SU-DHL-6 (cell line): ENCODE results near the gene MED7.
"Not testable (repeated sequence)": the region's sequence is repeated elsewhere in the genome, so short reads cannot be mapped to it uniquely, and the experiment has no call there.

Experiments
- H2AFZ ChIP-seq: fragments of 200-600 bp; sonication (generic); 2 replicates; pipeline ENCODE4 v1.6.1; 2014; ENCODE audit warnings: low read depth, mild to moderate bottlenecking, moderate library complexity, mixed read lengths, antibody characterized with exemption, low read length; ENCODE audit not compliant: severe bottlenecking
- H3F3A ChIP-seq: fragments of 200-600 bp; shearing (Covaris generic); 2 replicates; pipeline ENCODE4 v1.6.0; 2016; ENCODE audit warnings: antibody characterized with exemption, mild to moderate bottlenecking; ENCODE audit not compliant: insufficient read depth
- H3K27ac ChIP-seq: fragments of 200-600 bp; sonication (generic); 2 replicates; pipeline ENCODE4 v1.5.1; 2016; ENCODE audit warnings: low read depth, mild to moderate bottlenecking, low read length, moderate library complexity, mixed read lengths
- H3K27me3 ChIP-seq: fragments of 200-600 bp; sonication (generic), shearing (Covaris generic); 2 replicates; pipeline ENCODE4 v1.6.0; 2014; ENCODE audit warnings: mild to moderate bottlenecking, low read length
- H3K36me3 ChIP-seq: fragments of 200-600 bp; sonication (generic); 2 replicates; pipeline ENCODE4 v1.6.1; 2014; ENCODE audit warnings: mild to moderate bottlenecking, low read length, mixed read lengths
- H3K4me2 ChIP-seq: fragments of 300-600, 200-600 bp; shearing (Covaris generic), sonication (generic); 2 replicates; pipeline ENCODE4 v1.6.0; 2014; ENCODE audit warnings: low read length, low read depth, mild to moderate bottlenecking; ENCODE audit not compliant: poor library complexity, severe bottlenecking
- H3K4me3 ChIP-seq: fragments of 200-600 bp; sonication (generic); 2 replicates; pipeline ENCODE4 v1.5.1; 2014; ENCODE audit warnings: antibody characterized with exemption, low read length, mild to moderate bottlenecking, mixed read lengths; ENCODE audit not compliant: insufficient read depth, poor library complexity, severe bottlenecking
- H3K79me2 ChIP-seq: fragments of 200-600 bp; sonication (generic); 2 replicates; pipeline ENCODE4 v1.6.1; 2014; ENCODE audit warnings: mild to moderate bottlenecking, low read length, moderate library complexity; ENCODE audit not compliant: insufficient read depth
- H3K9ac ChIP-seq: fragments of 200-600 bp; sonication (generic); 2 replicates; pipeline ENCODE4 v1.7.0; 2014; ENCODE audit warnings: mild to moderate bottlenecking, low read length
- H3K9me2 ChIP-seq: fragments of 200-600 bp; sonication (generic); replicated peaks from 2 replicates; pipeline ENCODE4 v1.6.1; 2014; ENCODE audit warnings: low read length; ENCODE audit not compliant: insufficient read depth
- H3K9me3 ChIP-seq: fragments of 200-600 bp; sonication (generic); 2 replicates; pipeline ENCODE4 v1.6.1; 2014; ENCODE audit warnings: low read length, mixed read lengths; ENCODE audit not compliant: insufficient read depth
- H4K20me1 ChIP-seq: fragments of 200-600 bp; sonication (generic); 2 replicates; pipeline ENCODE4 v1.6.1; 2014; ENCODE audit warnings: low read depth, mild to moderate bottlenecking, antibody characterized with exemption, low read length, moderate library complexity, mixed read lengths
- EZH2phosphoT487 ChIP-seq: fragments of 200-600 bp; sonication (generic), shearing (Covaris generic); conservative IDR thresholded peaks from 2 replicates; pipeline ENCODE4 v1.6.1; 2018; ENCODE audit warnings: mild to moderate bottlenecking, antibody characterized with exemption, low read length, moderate library complexity, mixed read lengths
- TF ChIP-seq, protein P1 (sequence below): fragments of 200-600 bp; sonication (generic); IDR thresholded peaks from one replicate; pipeline ENCODE4 v1.5.1; 2017; ENCODE audit warnings: antibody characterized with exemption, mild to moderate bottlenecking, low read length, moderate library complexity; ENCODE audit not compliant: insufficient read depth, poor library complexity, severe bottlenecking

The MED7 gene

DNA sequence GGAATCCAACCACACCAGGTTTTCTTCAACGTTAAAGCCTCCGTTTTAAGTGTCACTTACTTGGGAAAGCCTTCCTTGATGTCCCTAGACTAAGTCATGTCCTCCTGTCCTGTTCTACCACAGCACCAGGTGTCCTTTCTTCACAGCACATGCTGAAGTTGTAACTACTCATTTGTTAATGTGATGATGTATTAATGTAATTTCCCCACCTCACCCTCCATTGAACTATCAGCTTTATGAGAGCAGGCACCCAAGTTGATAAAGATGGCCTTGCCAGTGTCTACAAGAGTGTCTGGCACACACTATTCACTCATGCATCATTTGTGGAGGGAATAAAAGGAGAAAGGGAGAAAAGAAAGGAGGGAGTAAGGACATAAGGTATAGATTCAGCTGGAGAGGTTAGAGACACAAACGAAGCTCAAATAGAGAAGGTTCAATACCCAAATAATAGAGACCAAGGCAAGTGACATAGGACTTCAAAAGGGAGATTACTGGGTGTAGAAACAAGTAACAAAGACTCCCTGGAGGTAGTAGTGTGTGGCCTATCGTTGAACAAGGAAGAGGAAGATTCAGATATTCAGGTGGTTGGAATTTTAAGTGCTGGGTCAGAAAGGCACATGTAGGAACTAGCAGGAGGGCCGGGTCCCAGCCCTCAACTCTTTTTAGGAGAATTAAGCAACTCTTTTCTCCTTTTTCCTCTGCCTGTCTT is 44.5 kb upstream of the MED7 start:
- Histone ChIP-seq H3K27me3 (0 out of 2 replicates have a peak, but pooled peaks cover 3% of the 10 kb centered on the region), H4K20me1 (no peaks in the 10 kb centered on the region), H3F3A (no peaks in the 10 kb centered on the region), H3K9me2 (no peaks in the 10 kb centered on the region), H3K4me2 (no peak overlapping the region), H3K9ac (no peak overlapping the region), H3K9me3 (no peaks in the 10 kb centered on the region), H2AFZ (peak overlapping the region; percentile 27), H3K79me2 (no peaks in the 10 kb centered on the region), H3K36me3 (no peaks in the 10 kb centered on the region), H3K4me3 (no peak overlapping the region), H3K27ac (no peak overlapping the region)
- TF ChIP-seq, protein P1, sequence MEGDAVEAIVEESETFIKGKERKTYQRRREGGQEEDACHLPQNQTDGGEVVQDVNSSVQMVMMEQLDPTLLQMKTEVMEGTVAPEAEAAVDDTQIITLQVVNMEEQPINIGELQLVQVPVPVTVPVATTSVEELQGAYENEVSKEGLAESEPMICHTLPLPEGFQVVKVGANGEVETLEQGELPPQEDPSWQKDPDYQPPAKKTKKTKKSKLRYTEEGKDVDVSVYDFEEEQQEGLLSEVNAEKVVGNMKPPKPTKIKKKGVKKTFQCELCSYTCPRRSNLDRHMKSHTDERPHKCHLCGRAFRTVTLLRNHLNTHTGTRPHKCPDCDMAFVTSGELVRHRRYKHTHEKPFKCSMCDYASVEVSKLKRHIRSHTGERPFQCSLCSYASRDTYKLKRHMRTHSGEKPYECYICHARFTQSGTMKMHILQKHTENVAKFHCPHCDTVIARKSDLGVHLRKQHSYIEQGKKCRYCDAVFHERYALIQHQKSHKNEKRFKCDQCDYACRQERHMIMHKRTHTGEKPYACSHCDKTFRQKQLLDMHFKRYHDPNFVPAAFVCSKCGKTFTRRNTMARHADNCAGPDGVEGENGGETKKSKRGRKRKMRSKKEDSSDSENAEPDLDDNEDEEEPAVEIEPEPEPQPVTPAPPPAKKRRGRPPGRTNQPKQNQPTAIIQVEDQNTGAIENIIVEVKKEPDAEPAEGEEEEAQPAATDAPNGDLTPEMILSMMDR = no peak
- TF ChIP-seq EZH2phosphoT487 = no peak

DNA sequence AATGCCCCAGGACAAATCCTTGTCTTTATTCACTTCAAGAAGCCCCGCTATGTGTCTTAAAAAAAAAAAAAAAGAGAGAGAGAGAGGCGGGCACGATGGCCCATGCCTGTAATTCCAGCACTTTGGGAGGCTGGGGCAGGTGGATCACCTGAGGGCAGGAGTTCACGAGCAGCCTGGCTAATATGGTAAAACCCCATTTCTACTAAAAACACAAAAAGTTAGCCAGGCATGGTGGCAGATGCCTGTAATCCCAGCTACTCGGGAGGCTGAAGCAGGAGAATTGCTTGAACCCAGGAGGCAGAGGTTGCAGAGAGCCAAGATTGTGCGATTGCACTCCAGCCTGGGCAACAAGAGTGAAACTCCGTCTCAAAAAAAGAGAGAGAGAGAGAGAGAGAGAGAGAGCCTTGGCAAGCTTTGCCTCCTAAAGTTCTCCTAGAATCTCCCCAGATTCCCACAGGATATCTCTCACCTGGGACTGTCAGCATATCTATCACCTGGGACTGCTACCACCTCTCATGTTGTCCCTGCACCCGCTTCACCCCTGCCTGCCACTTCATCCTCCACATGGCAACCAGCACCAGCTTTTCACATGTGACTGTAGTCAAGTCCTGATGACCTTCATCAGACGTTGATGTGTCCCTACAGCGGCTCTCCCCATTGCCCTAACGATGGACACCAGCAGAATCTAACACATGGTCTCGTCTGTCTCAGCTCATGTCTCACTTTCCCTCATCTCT is 43.8 kb upstream of the MED7 start:
- H3F3A ChIP-seq = no peaks in the 10 kb centered on the region
- no peaks in the 10 kb centered on the region for H3K27me3 ChIP-seq
- H2AFZ ChIP-seq = no peak overlapping the region
- no peaks in the 10 kb centered on the region for H3K36me3 ChIP-seq
- no peaks in the 10 kb centered on the region for H4K20me1 ChIP-seq
- TF ChIP-seq, protein P1 = no peak
- no peak for TF ChIP-seq EZH2phosphoT487
- no peak overlapping the region for H3K27ac ChIP-seq
- no peaks in the 10 kb centered on the region for H3K9me3 ChIP-seq
- H3K4me3 ChIP-seq = no peak overlapping the region
- H3K9me2 ChIP-seq = no peaks in the 10 kb centered on the region
- no peaks in the 10 kb centered on the region for H3K79me2 ChIP-seq
- no peak overlapping the region for H3K9ac ChIP-seq
- H3K4me2 ChIP-seq = no peak overlapping the region

DNA sequence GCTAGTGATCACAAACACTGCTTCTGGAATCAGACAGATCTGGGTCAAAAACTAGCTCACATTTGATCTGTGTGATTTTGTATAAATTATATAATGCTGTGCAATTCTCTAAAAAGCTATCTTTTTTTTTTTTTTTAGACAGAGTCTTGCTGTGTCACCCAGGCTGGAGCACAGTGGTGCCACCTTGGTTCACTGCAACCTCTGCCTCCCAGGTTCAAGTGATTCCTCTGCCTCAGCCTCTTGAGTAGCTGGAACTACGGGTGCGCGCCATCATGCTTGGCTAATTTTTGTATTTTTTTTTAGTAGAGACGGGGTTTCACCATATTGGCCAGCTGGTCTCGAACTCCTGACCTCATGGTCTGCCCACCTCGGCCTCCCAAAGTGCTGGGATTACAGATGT is 42.5 kb upstream of the MED7 start:
- not testable (repeated sequence) for H3K9ac ChIP-seq, H3K79me2 ChIP-seq, H3K4me2 ChIP-seq, H3K9me3 ChIP-seq, H3K9me2 ChIP-seq, H4K20me1 ChIP-seq, H3K36me3 ChIP-seq, H3K27ac ChIP-seq, H3K27me3 ChIP-seq, H2AFZ ChIP-seq, H3K4me3 ChIP-seq, H3F3A ChIP-seq

DNA sequence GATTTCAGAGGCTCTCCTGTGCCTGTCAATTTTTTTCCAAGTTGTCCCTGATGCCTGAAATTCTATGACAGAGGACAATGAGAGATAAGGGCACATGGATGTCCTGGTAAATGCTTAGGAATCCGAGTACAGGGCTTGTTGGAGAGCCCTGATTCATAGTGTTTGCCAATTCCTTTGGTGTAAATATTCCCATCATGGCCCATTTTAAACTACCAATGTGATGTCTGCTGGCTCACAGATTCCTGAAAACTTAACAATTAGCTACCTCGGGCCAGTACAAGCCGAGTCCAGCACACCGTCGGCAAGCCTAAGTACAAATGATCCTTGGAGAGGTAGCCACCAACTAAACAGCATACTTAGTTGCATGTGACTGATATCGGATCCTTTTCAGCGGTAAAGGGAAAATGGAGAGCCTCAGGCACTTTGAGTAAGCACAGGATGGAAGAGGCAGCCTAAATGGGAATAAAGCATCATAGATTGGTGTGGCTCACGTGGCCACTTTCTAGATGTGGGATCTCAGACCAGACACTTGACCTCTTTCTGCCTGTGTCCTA is 41.5 kb upstream of the MED7 start:
- Histone ChIP-seq H3K4me2 (no peak overlapping the region), H3K27ac (no peak overlapping the region), H3K9me2 (no peaks in the 10 kb centered on the region), H3F3A (no peaks in the 10 kb centered on the region), H3K9me3 (no peaks in the 10 kb centered on the region), H3K9ac (no peak overlapping the region), H4K20me1 (no peaks in the 10 kb centered on the region), H2AFZ (no peak overlapping the region), H3K36me3 (no peaks in the 10 kb centered on the region), H3K79me2 (no peaks in the 10 kb centered on the region), H3K27me3 (no peaks in the 10 kb centered on the region), H3K4me3 (no peak overlapping the region)
- TF ChIP-seq, protein P1 = no peak
- TF ChIP-seq EZH2phosphoT487 = no peak
